Measurements from ENCODE around the gene PARVA. TPM values are rescaled to one million over a fixed set of nuclear protein-coding genes. Genes with fewer than 3 reads are reported as not detected.

Gene PARVA
- total RNA-seq, 2 experiments from 2014 or later: not detected

DNA sequence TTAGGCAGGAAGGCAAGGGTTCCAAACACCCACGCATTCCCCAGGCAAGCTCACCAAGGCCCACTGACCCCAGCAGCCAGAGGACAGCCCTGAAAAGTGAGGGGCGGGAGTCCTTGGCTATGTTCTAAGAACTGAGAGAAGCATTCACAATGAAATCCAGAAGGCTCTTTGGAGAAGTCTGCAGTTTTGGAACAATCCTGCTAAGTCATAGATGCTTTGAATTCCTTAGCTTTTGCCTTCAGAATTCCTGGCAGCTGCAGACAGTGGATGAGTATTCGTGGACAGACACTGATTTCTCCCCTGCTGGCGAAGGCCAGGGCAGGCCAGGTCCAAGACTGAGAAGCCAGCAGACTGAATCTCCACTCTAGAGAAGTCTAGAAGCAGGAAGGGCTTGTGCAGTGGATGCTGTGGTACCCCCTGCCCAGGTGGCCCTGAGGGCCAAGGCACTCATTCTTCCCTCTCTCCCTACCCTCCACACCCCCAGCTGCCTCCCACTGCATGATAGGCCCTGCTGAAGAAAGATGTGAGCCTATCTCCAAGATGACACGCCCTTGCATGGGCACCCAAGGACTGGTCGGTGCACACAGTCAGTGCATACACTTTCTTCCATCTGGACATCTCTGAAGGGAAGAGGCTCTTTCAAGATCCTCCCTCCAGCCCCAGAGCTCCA, 163.7 kb downstream of the PARVA start:
- H3K9me2 ChIP-seq (ENCODE audit: insufficient read depth, low read length): no peaks in the 10 kb centered on the region
- POLR2A ChIA-PET: no interaction called here
- H2AFZ ChIP-seq (ENCODE audit: low read length): no peak overlapping the region
- H3K4me2 ChIP-seq (ENCODE audit: low read length): no peak overlapping the region
- BruUV-seq (replicated peaks): no TSS peak
- no peak overlapping the region for H3K27ac ChIP-seq (ENCODE audit: low read depth, low read length, poor library complexity, severe bottlenecking)
- DNase-seq (ENCODE audit: low spot score): no peak
- CTCF ChIA-PET (ENCODE audit: unreplicated experiment): interaction anchor here (0.5 kb wide), 1 partner anchor 675 kb away, joined by 3 read pairs; no protein-coding TSS in a partner anchor
- H3K4me1 ChIP-seq (ENCODE audit: insufficient read depth, low read length, poor library complexity, severe bottlenecking): no peaks in the 10 kb centered on the region
- H3K36me3 ChIP-seq (ENCODE audit: insufficient read depth, low read length): no peaks in the 10 kb centered on the region
- intact Hi-C loops (cut with micrococcal nuclease; ENCODE audit: unreplicated experiment): no loop called here
- H3K4me3 ChIP-seq (ENCODE audit: low read depth, low read length, poor library complexity, severe bottlenecking): no peak overlapping the region
- H3K79me2 ChIP-seq (ENCODE audit: insufficient read depth, low read depth, low read length): no peaks in the 10 kb centered on the region
- TF ChIP-seq CTCF (conservative IDR thresholded peaks at IDR 0.05; ENCODE audit: low read length) (no peak), EZH2phosphoT487 (IDR thresholded peaks at IDR 0.05; ENCODE audit: borderline replicate concordance, low read depth, low read length) (no peak)
- no peaks in the 10 kb centered on the region for H4K20me1 ChIP-seq (ENCODE audit: insufficient read depth, low read length)
- no peaks in the 10 kb centered on the region for H3K9me3 ChIP-seq (ENCODE audit: low read length)

DNA sequence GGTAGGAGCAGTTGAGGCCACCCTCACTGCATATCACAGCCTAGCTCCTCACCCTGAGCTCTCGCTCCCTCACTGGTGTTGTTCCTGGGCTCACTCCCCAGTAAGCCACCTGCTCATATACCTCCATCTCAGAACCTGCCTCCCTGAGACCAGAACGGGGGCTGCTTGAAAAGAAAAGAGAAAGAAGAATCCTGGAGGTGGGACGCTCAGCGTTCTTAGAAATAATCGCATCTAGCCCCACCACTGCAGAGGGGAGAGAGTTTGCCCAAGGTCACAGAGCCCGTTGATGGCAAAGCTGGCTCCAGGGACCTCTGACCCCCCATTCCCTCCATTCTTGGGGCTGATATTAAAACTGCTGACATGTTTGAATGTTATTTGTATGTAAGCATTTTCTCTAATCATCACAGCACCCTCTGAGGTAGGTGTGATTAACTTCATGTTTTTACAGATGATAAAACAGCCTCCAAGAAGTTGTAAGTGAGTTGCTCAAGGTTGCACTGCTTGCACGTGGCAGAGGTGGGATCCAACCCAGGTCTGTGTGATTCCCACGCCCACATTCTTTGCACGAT, 164.3 kb downstream of the PARVA start:
- Histone ChIP-seq H4K20me1 (ENCODE audit: insufficient read depth, low read length) (no peaks in the 10 kb centered on the region), H3K9me2 (ENCODE audit: insufficient read depth, low read length) (no peaks in the 10 kb centered on the region), H2AFZ (ENCODE audit: low read length) (no peak overlapping the region), H3K4me2 (ENCODE audit: low read length) (no peak overlapping the region), H3K4me1 (ENCODE audit: insufficient read depth, low read length, poor library complexity, severe bottlenecking) (no peaks in the 10 kb centered on the region), H3K79me2 (ENCODE audit: insufficient read depth, low read depth, low read length) (no peaks in the 10 kb centered on the region), H3K27ac (ENCODE audit: low read depth, low read length, poor library complexity, severe bottlenecking) (no peak overlapping the region), H3K9me3 (ENCODE audit: low read length) (no peaks in the 10 kb centered on the region), H3K4me3 (ENCODE audit: low read depth, low read length, poor library complexity, severe bottlenecking) (no peak overlapping the region), H3K36me3 (ENCODE audit: insufficient read depth, low read length) (no peaks in the 10 kb centered on the region)
- ChIA-PET POLR2A (no interaction called here), CTCF (ENCODE audit: unreplicated experiment) (no interaction called here)
- intact Hi-C loops (cut with micrococcal nuclease; ENCODE audit: unreplicated experiment): no loop called here
- no TSS peak for BruUV-seq (replicated peaks)
- TF ChIP-seq CTCF (conservative IDR thresholded peaks at IDR 0.05; ENCODE audit: low read length): no peak
- no peak for TF ChIP-seq EZH2phosphoT487 (IDR thresholded peaks at IDR 0.05; ENCODE audit: borderline replicate concordance, low read depth, low read length)
- DNase-seq (ENCODE audit: low spot score): no peak
